GM19468 (cell line): ENCODE results near the gene DCTN4.
"Not testable (repeated sequence)": the region's sequence is repeated elsewhere in the genome, so short reads cannot be mapped to it uniquely, and the experiment has no call there.

Experiments used
- ATAC-seq: cut with Tn5 transposase; IDR thresholded peaks from one replicate; pipeline ENCODE4 v1.9.1; 2021; ENCODE audit warnings: mild to moderate bottlenecking, moderate library complexity, moderate number of reproducible peaks; ENCODE audit not compliant: unreplicated experiment; ENCODE audit errors: extremely low read depth

Gene DCTN4

GRCh38 chr5:150743142-150743488 is 15.7 kb downstream of the DCTN4 start:
- not testable (repeated sequence) for ATAC-seq

DNA sequence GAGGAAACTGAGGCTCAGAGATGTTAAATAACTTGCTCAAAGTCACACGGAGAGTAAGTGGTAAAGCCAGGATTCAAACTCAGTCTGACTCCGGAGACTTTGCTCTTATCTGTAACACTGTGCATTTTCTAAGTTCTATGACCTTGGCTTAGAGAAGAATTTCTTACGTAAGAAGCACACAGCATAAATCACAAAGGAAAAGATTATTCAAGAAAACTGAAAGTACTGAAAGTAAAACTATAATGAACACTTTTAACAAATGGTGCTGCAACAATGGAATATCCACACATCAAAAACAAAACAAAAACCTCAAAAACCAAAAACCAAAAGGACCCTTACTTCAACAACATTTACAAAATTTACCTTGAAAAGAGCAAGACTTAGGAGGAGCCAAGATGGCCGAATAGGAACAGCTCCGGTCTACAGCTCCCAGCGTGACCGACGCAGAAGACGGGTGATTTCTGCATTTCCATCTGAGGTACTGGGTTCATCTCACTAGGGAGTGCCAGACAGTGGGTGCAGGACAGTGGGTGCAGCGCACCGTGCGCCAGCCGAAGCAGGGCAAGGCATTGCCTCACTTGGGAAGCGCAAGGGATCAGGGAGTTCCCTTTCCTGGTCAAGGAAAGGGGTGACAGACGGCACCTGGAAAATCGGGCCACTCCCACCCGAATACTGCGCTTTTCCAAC is 16.2 kb downstream of the DCTN4 start:
- ATAC-seq, result not testable (repeated sequence)

GRCh38 chr5:150740992-150741391 is 17.8 kb downstream of the DCTN4 start:
- no peak for ATAC-seq

DNA sequence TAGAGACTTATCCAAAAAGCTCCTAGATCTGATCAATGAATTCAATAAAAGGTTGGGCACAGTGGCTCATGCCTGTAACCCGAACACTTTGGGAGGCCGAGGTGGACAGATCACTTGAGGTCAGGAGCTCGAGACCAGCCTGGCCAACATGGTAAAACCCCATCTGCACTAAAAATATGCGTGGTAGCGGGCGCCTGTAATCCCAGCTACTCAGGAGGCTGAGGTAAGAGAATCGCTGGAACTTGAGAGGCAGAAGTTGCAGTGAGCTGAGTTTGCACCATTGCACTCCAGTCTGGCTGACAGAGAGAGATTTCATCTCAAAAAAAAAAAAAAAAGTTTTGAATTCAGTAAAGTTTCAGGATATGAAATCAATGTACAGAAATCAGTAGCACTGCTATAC is 20.0 kb downstream of the DCTN4 start:
- no peak for ATAC-seq

DNA sequence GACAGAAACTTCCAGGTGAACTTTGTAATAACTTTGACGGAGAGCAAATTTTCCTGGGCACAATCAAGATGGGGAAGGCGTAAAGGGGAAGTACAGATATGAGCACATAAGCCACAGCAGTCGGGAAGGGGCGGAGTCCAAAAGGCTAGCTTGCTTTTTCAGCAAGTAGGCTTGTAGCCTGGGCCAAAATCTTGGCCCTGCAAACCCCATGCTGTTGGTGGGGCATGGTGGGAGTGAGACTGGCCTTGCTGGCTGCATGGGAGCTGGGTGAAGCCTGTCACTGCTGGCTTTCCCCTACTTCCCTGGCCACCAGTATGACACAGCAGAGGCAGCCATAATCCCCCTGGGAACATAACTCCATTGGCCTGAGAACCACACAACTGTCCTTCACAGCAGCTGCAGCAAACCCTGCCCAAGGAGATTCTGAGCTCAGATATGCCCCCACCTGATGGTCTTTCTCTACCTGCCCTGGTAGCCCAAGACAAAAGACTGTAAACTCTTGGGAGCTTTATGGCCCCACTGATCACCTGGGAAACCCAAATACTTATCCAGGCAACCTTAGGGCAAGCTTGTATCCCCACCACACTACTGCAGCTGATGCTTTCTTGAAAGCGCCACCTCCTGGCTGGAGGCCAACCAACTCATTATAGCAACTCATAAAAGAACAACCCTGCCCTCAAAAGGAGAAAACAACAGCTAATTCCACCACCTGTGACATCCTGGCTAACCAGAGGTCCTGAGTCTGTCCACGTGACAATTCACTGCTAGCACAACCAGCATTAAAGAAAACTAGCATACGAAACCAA is 24.0 kb downstream of the DCTN4 start:
- peak; percentile 44 for ATAC-seq

- no peak for ATAC-seq
Observed at GRCh38 chr5:150731669-150732242, 27.1 kb downstream of the DCTN4 start.

DNA sequence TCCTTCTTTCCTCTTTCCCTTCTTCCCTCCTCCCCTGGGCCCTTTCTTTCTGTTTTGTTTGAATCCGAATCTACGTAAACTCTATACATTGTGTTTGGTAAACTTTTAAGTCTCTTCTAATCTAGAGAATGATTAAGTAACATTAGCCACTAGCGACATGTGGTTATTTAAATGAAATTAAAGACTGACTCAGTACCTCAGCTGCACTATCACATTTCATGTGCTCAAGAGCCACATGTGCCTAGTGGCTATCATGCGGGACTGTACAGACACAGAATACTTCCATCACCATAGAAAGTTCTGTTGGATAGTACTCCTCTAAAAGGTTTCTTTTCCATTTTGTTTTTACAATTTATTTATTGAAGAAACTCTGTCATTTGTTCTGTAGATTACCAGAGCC is 29.0 kb downstream of the DCTN4 start:
- ATAC-seq, result no peak

DNA sequence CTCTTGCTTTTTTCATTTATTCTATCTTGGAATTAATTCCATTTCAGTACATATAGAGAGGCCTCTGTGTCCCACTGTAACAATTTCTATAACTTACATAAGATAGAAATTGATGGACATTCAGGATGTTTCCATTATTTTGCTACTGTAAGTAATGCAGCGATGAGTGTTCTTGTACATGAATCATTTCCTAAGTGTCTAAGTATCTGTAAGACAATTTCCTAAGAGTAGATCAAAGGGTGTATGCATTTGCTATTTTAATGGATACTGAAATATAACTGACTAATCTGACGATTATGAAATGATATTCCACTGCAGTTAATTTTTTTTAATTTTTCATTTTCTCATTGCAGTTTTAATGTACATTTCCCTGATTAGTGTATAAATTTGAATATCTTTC is 35.0 kb downstream of the DCTN4 start:
- ATAC-seq, result no peak

DNA sequence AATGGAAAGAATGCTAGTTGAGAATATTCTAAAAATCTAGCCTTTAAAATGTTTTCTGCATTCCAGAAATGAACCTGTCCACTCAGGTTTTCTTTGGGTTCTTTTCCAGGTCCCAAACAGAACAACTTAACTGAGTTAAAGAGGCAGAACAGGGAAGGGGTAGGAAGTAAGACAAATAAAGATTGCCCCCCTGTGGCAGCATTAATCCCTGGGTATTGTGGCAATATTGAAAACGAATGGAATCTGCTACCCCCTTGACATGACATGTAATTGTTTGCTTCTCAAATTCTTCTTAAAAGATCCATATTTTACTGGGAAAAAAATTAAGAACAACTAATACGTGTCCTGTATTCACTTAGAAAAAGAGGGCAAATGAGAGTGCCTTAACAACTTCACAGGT is 48.7 kb downstream of the DCTN4 start:
- ATAC-seq, result no peak

DNA sequence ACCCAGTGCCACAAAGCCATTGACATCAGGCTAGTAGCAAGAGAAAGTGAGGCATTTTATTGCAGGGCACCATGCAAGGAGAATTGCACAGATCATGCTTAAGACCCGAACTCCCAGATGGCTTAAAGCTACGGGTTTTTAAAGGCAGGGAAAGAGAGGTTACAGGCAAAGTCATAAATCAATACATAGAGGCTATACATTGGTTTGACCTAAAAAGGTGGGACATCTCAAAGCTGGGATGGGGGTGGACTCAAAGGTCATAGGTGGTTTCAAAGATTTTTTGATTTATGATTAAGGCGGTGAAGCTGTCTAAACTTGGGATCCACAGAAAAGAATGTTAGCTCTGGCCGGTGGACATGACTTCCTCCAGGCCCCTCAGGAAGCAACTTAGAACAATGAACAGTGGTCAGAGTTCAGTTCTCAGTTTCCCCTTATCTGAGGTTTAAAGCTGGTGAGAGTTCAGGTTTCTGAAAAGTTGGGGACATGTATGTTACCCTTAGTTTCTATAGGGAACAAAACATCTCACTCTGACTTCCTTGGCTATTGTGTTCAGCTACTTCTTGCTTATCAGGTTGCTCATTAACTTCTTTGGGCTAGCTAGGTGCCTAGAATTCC is 51.9 kb downstream of the DCTN4 start:
- no peak for ATAC-seq

GRCh38 chr5:150703762-150704161 is 55.1 kb downstream of the DCTN4 start:
- no peak for ATAC-seq

DNA sequence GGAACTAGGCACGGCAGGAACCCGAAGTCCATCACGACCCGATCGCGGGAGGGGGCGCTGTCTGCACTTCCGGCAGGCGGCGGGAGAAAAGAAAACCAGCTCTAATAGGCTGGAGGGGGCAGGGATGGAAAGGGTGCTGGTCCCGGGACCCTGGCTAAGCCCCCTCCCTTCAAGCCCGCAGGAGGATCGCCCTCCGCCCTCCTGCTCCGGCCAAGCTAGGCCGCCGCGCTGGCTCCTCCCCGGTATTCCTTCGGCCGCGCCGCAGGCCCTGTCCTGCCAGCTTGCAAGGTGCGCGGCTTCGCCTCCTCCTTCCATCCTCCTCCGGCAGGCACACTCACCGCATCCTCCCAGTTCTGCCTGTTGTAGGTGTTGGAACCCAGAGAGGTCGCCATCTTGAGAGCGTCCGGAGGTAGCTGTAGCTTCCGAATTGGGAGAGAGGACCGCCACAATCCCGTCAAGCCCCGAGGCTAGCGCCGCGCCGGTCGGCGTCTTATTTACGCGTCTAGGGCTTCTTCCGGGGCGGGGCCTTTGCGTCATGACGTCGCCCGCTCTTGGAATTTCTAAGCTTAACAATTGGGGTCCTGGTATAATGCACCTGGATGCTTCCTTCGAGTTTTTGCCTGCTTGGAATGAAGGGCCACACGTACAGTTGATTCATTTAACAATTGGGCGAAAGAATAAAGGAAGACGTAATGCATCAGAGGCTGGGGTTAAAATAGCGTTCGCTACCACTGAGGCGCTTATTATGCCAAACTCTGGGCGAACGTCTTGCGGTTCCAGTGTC is 58.0 kb downstream of the DCTN4 start, which contains the start of gene RBM22:
RBM22 (minus strand) TSS at position 469 of the 784 bp plus-strand sequence; CDS start at position 392, 77 bp downstream.
- peak; percentile 92 for ATAC-seq

- ATAC-seq, result no peak
Observed at GRCh38 chr5:150700246-150700593, 58.6 kb downstream of the DCTN4 start.

GRCh38 chr5:150694612-150695011 is 64.2 kb downstream of the DCTN4 start:
- no peak for ATAC-seq

GRCh38 chr5:150692276-150692675 is 66.5 kb downstream of the DCTN4 start:
- ATAC-seq, result no peak

GRCh38 chr5:150690760-150691159 is 68.1 kb downstream of the DCTN4 start:
- no peak for ATAC-seq

GRCh38 chr5:150689120-150689519 is 69.7 kb downstream of the DCTN4 start:
- no peak for ATAC-seq

DNA sequence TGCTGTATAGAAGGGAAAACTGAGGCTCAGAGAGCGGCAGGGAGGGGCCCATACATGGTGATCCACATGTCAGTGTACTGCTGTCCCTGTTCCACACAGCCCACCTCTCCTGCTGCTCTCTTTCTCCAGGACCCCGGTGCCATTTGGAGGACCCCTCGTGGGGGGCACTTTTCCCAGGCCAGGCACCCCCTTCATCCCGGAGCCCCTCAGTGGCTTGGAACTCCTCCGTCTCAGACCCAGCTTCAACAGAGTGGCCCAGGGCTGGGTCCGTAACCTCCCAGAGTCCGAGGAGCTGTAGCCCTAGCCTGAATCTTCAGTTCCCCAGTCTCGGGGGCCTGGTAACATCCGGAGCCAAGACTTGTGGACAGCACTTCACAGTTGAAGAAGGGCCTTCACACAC is 82.2 kb downstream of the DCTN4 start:
- no peak for ATAC-seq

GRCh38 chr5:150675069-150675468 is 83.7 kb downstream of the DCTN4 start:
- ATAC-seq, result no peak

- no peak for ATAC-seq
Observed at GRCh38 chr5:150674341-150674821, 84.4 kb downstream of the DCTN4 start.
